ENCODE results near the gene BAHCC1.

DNA sequence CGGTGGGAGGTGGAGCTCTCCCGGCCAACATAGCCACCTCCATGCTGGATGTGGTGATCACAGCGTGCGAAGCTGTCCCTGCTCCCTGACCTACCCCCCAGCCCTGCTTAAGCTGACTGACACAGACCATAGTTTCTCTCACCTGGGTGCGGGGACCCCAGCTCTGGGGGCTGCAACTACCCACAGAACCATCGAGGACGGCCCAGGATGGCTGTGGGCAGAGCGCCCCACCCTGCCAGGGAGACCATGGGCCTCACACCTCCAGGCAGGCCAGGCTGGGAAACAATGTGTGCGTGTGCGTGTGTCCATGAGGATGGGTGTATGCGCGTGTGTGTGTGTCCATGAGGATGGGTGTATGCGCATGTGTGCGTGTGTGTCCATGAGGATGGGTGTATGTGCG, 20.4 kb downstream of the BAHCC1 start:
- TF ChIP-seq, protein P1, sequence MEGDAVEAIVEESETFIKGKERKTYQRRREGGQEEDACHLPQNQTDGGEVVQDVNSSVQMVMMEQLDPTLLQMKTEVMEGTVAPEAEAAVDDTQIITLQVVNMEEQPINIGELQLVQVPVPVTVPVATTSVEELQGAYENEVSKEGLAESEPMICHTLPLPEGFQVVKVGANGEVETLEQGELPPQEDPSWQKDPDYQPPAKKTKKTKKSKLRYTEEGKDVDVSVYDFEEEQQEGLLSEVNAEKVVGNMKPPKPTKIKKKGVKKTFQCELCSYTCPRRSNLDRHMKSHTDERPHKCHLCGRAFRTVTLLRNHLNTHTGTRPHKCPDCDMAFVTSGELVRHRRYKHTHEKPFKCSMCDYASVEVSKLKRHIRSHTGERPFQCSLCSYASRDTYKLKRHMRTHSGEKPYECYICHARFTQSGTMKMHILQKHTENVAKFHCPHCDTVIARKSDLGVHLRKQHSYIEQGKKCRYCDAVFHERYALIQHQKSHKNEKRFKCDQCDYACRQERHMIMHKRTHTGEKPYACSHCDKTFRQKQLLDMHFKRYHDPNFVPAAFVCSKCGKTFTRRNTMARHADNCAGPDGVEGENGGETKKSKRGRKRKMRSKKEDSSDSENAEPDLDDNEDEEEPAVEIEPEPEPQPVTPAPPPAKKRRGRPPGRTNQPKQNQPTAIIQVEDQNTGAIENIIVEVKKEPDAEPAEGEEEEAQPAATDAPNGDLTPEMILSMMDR (conservative IDR thresholded peaks at IDR 0.05): no peak
- no peak for TF ChIP-seq EZH2 (IDR thresholded peaks at IDR 0.05; ENCODE audit: low read depth)
